Psoas muscle (tissue), 8 donors: ENCODE results near the gene TRIP4. TPM values are rescaled to one million over a fixed set of nuclear protein-coding genes. Genes with fewer than 3 reads are reported as not detected.

Source experiments
- ATAC-seq, 4 donors: fragments of 200-7000 bp; cut with Tn5 transposase; one replicate each; pipeline ENCODE4 v1.9.1; 2020; ENCODE audit warnings: moderate library complexity in 3 of 4, mild to moderate bottlenecking in 2 of 4
- DNase-seq, 2 donors: peaks; one replicate each; pipeline ENCODE4 v3.0.0-alpha.2; 2020
- H3K27ac ChIP-seq: fragments of 200-600 bp; one replicate; pipeline ENCODE4 v1.8.0; 2022
- H3K27me3 ChIP-seq, 3 donors: fragments of 200-600 bp in 1 of 3; one replicate each; pipeline versions ENCODE4 v1.6.1 to v1.8.0; 2013 to 2022; ENCODE audit warnings: low read length in 2 of 3, mild to moderate bottlenecking in 2 of 3, moderate library complexity in 1 of 3; ENCODE audit not compliant: insufficient read depth in 3 of 3
- H3K36me3 ChIP-seq, 2 donors: fragments of 200-600 bp in 1 of 2; one replicate each; pipeline versions ENCODE4 v1.6.1 to v1.8.0; 2013 to 2022; ENCODE audit warnings: low read depth in 1 of 2, mild to moderate bottlenecking in 1 of 2, moderate library complexity in 1 of 2; ENCODE audit not compliant: insufficient read depth in 1 of 2
- H3K4me1 ChIP-seq: fragments of 200-600 bp; one replicate; pipeline ENCODE4 v1.8.0; 2022
- H3K4me3 ChIP-seq: fragments of 200-600 bp; one replicate; pipeline ENCODE4 v1.8.0; 2022; ENCODE audit warnings: mild to moderate bottlenecking
- H3K9me3 ChIP-seq: fragments of 200-600 bp; one replicate; pipeline ENCODE4 v1.8.0; 2022
- CTCF ChIP-seq: fragments of 200-600 bp; IDR thresholded peaks from one replicate; pipeline ENCODE4 v1.8.0; 2022; ENCODE audit warnings: antibody characterized with exemption
- WGBS, 3 donors: extraction: QIAGEN DNeasy Blood & Tissue Kit; methylation state at CpG; one replicate each; pipeline versions ENCODE4 v1.1.6 to v1.1.7; 2013; 5-methylcytosine and 5-hydroxymethylcytosine counted together
- intact Hi-C, 2 donors: fragments of 100-400 bp; cut with DNase I; formaldehyde crosslinking; loops; one replicate each; pipeline versions ENCODE4 v1.11.0 to v1.14.2; 2022
- polyA plus RNA-seq, 3 donors: library from polyadenylated mRNA; stranded (reverse); fragments of 200-250 nt; gene quantifications; one replicate each; pipeline ENCODE4 v1.2.3, GENCODE V29; 2013
- total RNA-seq, 4 donors: library from RNA; stranded (reverse); fragmentation: NEBNext Ultra II Directional in 2 of 4; extraction: Animal tissue kit (Norgen Biotek cat#: 25700) in 2 of 4; gene quantifications; one replicate each; pipeline versions ENCODE4 v1.2.1 to v1.2.4, GENCODE V29; 2021 to 2023
- donor health status: healthy with polysubstance abuse.
- donor health status: DM: no; HTN: no; CAD: no; lungs with moderate emphysema.
- donor health status: Bipolar disorder and iron deficiency.
- donor health status: healthy.
- donor health status: DM: yes; HTN: yes; CAD: no.
- donor health status: DM: no; HTN: no; CAD: no.
- donor health status: DM: no; HTN: no; CAD: no.
- donor health status: DM: yes; HTN: yes; CAD: no.

TRIP4 gene
- total and polyA plus RNA-seq, 7 donors = 6.3 to 16.6 (median 10.4) TPM

DNA sequence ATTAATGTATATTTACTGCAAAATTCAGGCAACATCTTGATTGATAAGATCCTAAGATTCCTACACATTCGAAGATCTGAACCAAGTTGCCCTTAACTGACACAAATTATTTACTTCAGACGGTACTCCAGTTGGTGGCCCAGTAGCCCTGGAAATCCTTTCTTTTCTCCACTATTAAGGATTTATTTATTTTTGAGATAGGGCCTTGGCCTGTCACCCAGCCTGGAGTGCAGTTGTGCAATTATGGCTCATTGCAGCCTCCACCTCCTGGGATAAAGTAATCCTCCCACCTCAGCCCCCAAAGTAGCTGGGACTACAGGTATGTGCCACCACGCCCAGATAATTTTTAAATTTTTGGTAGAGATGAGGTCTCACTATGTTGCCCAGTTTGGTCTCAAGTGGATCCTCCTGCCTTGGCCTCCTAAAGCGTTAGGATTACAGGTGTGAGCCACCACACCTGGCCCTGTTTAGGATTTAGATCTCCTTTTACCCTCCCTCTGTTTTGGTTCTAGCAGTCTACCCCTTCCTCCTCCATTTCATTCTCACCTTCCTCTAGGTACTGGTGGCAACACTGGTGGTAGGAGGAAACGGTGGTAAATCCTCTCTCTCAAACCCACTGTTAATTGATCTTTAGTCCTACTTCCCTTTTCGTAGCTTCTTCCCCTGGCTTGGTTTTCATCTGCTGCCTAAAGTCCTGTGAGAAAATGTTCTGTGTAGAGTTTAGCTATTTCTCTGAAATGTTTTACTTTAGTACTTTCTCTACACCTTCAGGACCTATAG, 60.1 kb downstream of the TRIP4 start:
- Histone ChIP-seq H3K27me3 (no peaks in the 10 kb centered on the region), H3K4me3 (no peak overlapping the region), H3K36me3 (peaks cover 0 to 35% of the 10 kb centered on the region in 2 donors), H3K9me3 (no peaks in the 10 kb centered on the region), H3K27ac (no peak overlapping the region), H3K4me1 (no peaks in the 10 kb centered on the region)
- ATAC-seq (no peak), DNase-seq (no peak)
- intact Hi-C loops = no loop called here
- 93 to 96% (median 94%) methylated on average over 6 of the region's 6 CpGs for WGBS, 3 donors
- TF ChIP-seq CTCF = no peak

- Histone ChIP-seq H3K4me3 (no peak overlapping the region), H3K27ac (no peak overlapping the region), H3K4me1 (no peaks in the 10 kb centered on the region), H3K36me3 (peaks cover 0 to 22% of the 10 kb centered on the region in 2 donors), H3K27me3 (no peaks in the 10 kb centered on the region), H3K9me3 (no peaks in the 10 kb centered on the region)
- intact Hi-C loops = no loop called here
- DNase-seq (no peak), ATAC-seq (no peak)
- 60 to 75% (median 70%) methylated on average over 6 of the region's 6 CpGs for WGBS, 3 donors
- no peak for TF ChIP-seq CTCF
These were observed 65.5 kb downstream of the TRIP4 start for GRCh38 chr15:64452988-64453688.

DNA sequence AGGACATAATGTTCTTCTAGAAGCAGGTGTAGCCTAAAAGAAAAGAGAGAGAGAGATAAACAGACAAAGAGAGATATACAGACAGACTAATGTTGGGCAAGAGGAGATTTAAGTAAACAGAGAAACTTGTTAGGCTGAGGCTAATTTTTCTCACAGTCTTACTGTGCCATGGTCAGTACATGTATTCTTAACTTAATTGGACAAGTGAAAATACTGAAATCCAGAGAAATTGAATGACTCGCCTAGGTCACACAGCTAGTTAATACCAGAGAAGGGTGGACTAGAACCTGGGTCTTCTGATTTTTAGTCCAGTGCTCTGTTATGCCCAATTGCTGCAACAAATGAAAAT, 66.0 kb downstream of the TRIP4 start:
- no peaks in the 10 kb centered on the region for H3K27me3 ChIP-seq
- H3K27ac ChIP-seq = no peak overlapping the region
- peaks cover 0 to 17% of the 10 kb centered on the region in 2 donors for H3K36me3 ChIP-seq
- DNase-seq (no peak), ATAC-seq (no peak)
- no peaks in the 10 kb centered on the region for H3K9me3 ChIP-seq
- H3K4me3 ChIP-seq = no peak overlapping the region
- intact Hi-C loops = no loop called here
- no peak for TF ChIP-seq CTCF
- WGBS, 3 donors = 91 to 97% (median 97%) methylated on average over 1 of the region's 1 CpG
- H3K4me1 ChIP-seq = peaks cover 4% of the 10 kb centered on the region

GRCh38 chr15:64454282-64454681, 66.6 kb downstream of the TRIP4 start:
- no peaks in the 10 kb centered on the region for H3K9me3 ChIP-seq
- no peak for TF ChIP-seq CTCF
- peaks cover 0 to 12% of the 10 kb centered on the region in 2 donors for H3K36me3 ChIP-seq
- peaks cover 9% of the 10 kb centered on the region for H3K4me1 ChIP-seq
- no peaks in the 10 kb centered on the region for H3K27me3 ChIP-seq
- no peak overlapping the region for H3K27ac ChIP-seq
- no peak for DNase-seq
- ATAC-seq = no peak
- intact Hi-C loops = no loop called here
- no peak overlapping the region for H3K4me3 ChIP-seq
